A549 treated with ZK216348 at 1 μM for 4 hours (cell line): ENCODE results near the gene AMN1. TPM values are rescaled to one million over a fixed set of nuclear protein-coding genes. Genes with fewer than 3 reads are reported as not detected.

Experiments used
- total RNA-seq: library from RNA; stranded (reverse); fragments of 200-300 nt; extraction: Qiagen RNA extraction; gene quantifications from 5 replicates; pipeline ENCODE4 v1.2.3, GENCODE V29; 2022; ENCODE audit warnings: low read depth

AMN1 gene
- 9.5 to 15.6 TPM (median 10.0 TPM) in 5 replicates for total RNA-seq

GRCh38 chr12:31728917-31729640 is at the start of gene AMN1:
Gene AMN1 (minus strand): TSS chr12:31729021. CDS start chr12:31729008, 13 bp downstream.

GRCh38 chr12:31659087-31659942 is 69.5 kb downstream of the AMN1 start, which contains the start of gene ETFBKMT:
Gene ETFBKMT (plus strand): TSS chr12:31659688. CDS start chr12:31661954, 2,266 bp downstream.

Other genes starting within 250 kb of the AMN1 start
- gene DENND5B, start 137.9 kb downstream of the AMN1 start, total RNA-seq = 9.6 to 17.3 TPM (median 15.4 TPM) in 5 replicates
- gene ETFBKMT, start 69.3 kb downstream of the AMN1 start, total RNA-seq = 0.40 to 1.4 TPM (median 0.72 TPM) in 5 replicates
- 12.0 to 26.8 TPM (median 20.4 TPM) in 5 replicates for gene RESF1, start 230.4 kb upstream of the AMN1 start, total RNA-seq